Mesendoderm (in vitro differentiated cells): ENCODE data around the gene ARRDC4.

ENCODE experiments used
- DNase-seq: peaks from one replicate; pipeline ENCODE4 v3.0.0; 2013
- H2AK5ac ChIP-seq: 2 replicates; pipeline ENCODE4 v1.6.1; 2013; ENCODE audit warnings: low read length, inconsistent platforms
- H2BK120ac ChIP-seq: 2 replicates; pipeline ENCODE4 v1.6.1; 2013; ENCODE audit warnings: low read depth, mild to moderate bottlenecking, low read length, moderate library complexity, mixed read lengths
- H2BK15ac ChIP-seq: replicated peaks from 2 replicates; pipeline ENCODE4 v1.6.1; 2013; ENCODE audit warnings: low read depth, mild to moderate bottlenecking, moderate library complexity
- H2BK5ac ChIP-seq: 2 replicates; pipeline ENCODE4 v1.6.1; 2013; ENCODE audit warnings: low read length, inconsistent platforms
- H3K18ac ChIP-seq: 2 replicates; pipeline ENCODE4 v1.6.1; 2013; ENCODE audit warnings: mild to moderate bottlenecking, low read length, mixed read lengths
- H3K23ac ChIP-seq: one replicate; pipeline ENCODE4 v1.6.1; 2013; ENCODE audit warnings: low read length
- H3K27ac ChIP-seq: 2 replicates; pipeline ENCODE4 v1.5.1; 2013; ENCODE audit warnings: low read depth, mild to moderate bottlenecking, inconsistent platforms, low read length, moderate library complexity
- H3K27me3 ChIP-seq: 2 replicates; pipeline ENCODE4 v1.6.1; 2013; ENCODE audit warnings: low read length, control low read depth, mild to moderate bottlenecking, inconsistent platforms; ENCODE audit not compliant: insufficient read depth, poor library complexity
- H3K36me3 ChIP-seq: 2 replicates; pipeline ENCODE4 v1.6.1; 2013; ENCODE audit warnings: low read length, inconsistent platforms; ENCODE audit not compliant: control insufficient read depth, insufficient read depth
- H3K4ac ChIP-seq: one replicate; pipeline ENCODE4 v1.6.1; 2013; ENCODE audit warnings: low read depth, mild to moderate bottlenecking, low read length, moderate library complexity
- H3K4me1 ChIP-seq: 2 replicates; pipeline ENCODE4 v1.6.1; 2013; ENCODE audit warnings: low read depth, low read length, inconsistent platforms; ENCODE audit not compliant: control insufficient read depth
- H3K4me2 ChIP-seq: 2 replicates; pipeline ENCODE4 v1.6.1; 2013; ENCODE audit warnings: low read length
- H3K4me3 ChIP-seq: 2 replicates; pipeline ENCODE4 v1.5.1; 2013; ENCODE audit warnings: mild to moderate bottlenecking, low read length
- H3K56ac ChIP-seq: one replicate; pipeline ENCODE4 v1.6.1; 2013; ENCODE audit warnings: low read length
- H3K79me1 ChIP-seq: 2 replicates; pipeline ENCODE4 v1.6.1; 2013; ENCODE audit warnings: low read length, inconsistent platforms
- H3K79me2 ChIP-seq: 2 replicates; pipeline ENCODE4 v1.6.1; 2013; ENCODE audit warnings: mild to moderate bottlenecking, low read length; ENCODE audit not compliant: control insufficient read depth, insufficient read depth
- H3K9ac ChIP-seq: 2 replicates; pipeline ENCODE4 v1.6.1; 2013; ENCODE audit warnings: low read length, inconsistent platforms
- H4K5ac ChIP-seq: one replicate; pipeline ENCODE4 v1.6.1; 2013; ENCODE audit warnings: low read length
- H4K8ac ChIP-seq: one replicate; pipeline ENCODE4 v1.6.1; 2013; ENCODE audit warnings: low read depth, mild to moderate bottlenecking, control low read depth, low read length, moderate library complexity
- WGBS: extraction: QIAGEN DNeasy Blood & Tissue Kit; methylation state at CpG from one replicate; pipeline ENCODE4 v1.1.7; 2013; ENCODE audit warnings: low lambda C conversion rate, missing lambda C conversion rate; ENCODE audit not compliant: insufficient coverage; ENCODE audit errors: extremely low coverage; 5-methylcytosine and 5-hydroxymethylcytosine counted together

Gene ARRDC4

DNA sequence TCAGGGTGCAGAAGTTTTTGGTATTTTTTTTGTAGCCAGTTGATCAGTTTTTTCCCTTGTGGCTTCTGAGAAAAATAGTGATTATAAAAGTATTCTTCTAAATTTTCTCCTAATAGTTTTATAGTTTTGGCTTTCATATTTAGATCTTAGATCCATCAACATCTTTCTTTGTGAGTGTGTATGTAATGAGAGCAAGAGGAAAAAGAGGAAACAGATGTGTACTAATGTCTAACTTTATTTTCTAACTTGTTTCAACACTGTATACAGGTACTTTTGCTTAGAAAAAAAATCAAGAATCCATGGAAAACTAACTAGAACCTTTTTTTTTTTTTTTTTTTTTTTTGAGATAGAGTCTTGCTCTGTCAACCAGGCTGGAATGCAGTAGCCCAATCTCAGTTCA is 53.1 kb downstream of the ARRDC4 start:
- no peaks in the 10 kb centered on the region for H3K36me3 ChIP-seq
- H3K79me2 ChIP-seq, result no peaks in the 10 kb centered on the region
- H3K4ac ChIP-seq, result no peak overlapping the region
- no peak overlapping the region for H2BK120ac ChIP-seq
- no peak overlapping the region for H3K4me3 ChIP-seq
- H2BK5ac ChIP-seq, result no peak overlapping the region
- no peak overlapping the region for H3K23ac ChIP-seq
- H4K5ac ChIP-seq, result no peak overlapping the region
- no peak overlapping the region for H3K56ac ChIP-seq
- H2AK5ac ChIP-seq, result no peak overlapping the region
- H3K4me1 ChIP-seq, result no peaks in the 10 kb centered on the region
- no peak overlapping the region for H2BK15ac ChIP-seq
- no peak overlapping the region for H4K8ac ChIP-seq
- H3K18ac ChIP-seq, result no peak overlapping the region
- H3K27ac ChIP-seq, result no peak overlapping the region
- H3K4me2 ChIP-seq, result no peak overlapping the region
- H3K27me3 ChIP-seq, result no peaks in the 10 kb centered on the region
- H3K9ac ChIP-seq, result no peak overlapping the region
- H3K79me1 ChIP-seq, result no peaks in the 10 kb centered on the region
- DNase-seq, result no peak

DNA sequence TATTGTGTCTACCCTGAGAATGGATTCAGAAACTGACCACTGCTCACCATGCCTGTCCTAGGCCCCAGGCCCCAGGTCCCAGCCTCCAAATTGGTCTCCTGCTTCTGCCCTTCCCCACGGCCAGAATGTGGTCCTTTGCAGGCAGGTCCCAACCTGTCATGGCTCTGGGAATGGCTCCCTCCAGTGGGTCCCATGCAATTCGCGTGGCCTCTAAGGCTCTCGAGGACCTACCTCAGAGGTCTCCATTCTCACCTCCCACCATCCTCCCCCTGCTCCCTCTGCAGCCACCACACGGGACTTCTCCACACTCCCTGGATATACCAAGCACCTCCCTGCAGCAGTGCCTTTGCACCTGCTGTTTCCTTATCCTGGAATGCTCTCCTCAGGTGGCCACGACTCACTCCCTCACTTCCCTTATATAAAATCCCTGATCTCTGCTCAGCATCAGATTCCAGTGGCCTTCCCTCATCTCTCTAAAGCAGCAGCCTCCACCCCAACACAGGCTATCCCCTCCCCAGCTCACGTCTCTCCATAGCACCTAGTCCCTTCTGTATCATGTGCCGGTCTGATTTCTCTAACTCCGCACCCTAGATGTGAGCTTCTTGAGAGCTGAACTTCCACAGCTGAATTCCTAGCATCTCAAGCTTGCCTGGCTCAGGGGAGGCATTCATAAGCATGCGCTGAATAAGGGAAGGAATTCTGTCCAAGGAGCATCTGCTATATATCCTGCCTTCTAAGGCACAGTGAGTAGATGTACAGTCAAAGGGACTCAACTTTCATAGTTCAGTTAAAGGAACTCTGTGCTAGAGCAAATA is 56.9 kb downstream of the ARRDC4 start:
- H3K4me1 ChIP-seq, result no peaks in the 10 kb centered on the region
- H3K79me2 ChIP-seq, result no peaks in the 10 kb centered on the region
- no peak overlapping the region for H2BK120ac ChIP-seq
- H4K8ac ChIP-seq, result no peak overlapping the region
- no peak overlapping the region for H3K56ac ChIP-seq
- H3K18ac ChIP-seq, result no peak overlapping the region
- H3K9ac ChIP-seq, result no peak overlapping the region
- H2BK15ac ChIP-seq, result no peak overlapping the region
- no peaks in the 10 kb centered on the region for H3K79me1 ChIP-seq
- no peak overlapping the region for H2BK5ac ChIP-seq
- no peaks in the 10 kb centered on the region for H3K27me3 ChIP-seq
- no peak overlapping the region for H3K4me3 ChIP-seq
- no peaks in the 10 kb centered on the region for H3K36me3 ChIP-seq
- H3K4me2 ChIP-seq, result no peak overlapping the region
- no peak overlapping the region for H3K23ac ChIP-seq
- H3K27ac ChIP-seq, result no peak overlapping the region
- WGBS, result no CpG with 5 or more reads among the region's 10 CpGs
- peak; percentile 10 for DNase-seq
- no peak overlapping the region for H2AK5ac ChIP-seq
- H4K5ac ChIP-seq, result no peak overlapping the region
- H3K4ac ChIP-seq, result no peak overlapping the region

DNA sequence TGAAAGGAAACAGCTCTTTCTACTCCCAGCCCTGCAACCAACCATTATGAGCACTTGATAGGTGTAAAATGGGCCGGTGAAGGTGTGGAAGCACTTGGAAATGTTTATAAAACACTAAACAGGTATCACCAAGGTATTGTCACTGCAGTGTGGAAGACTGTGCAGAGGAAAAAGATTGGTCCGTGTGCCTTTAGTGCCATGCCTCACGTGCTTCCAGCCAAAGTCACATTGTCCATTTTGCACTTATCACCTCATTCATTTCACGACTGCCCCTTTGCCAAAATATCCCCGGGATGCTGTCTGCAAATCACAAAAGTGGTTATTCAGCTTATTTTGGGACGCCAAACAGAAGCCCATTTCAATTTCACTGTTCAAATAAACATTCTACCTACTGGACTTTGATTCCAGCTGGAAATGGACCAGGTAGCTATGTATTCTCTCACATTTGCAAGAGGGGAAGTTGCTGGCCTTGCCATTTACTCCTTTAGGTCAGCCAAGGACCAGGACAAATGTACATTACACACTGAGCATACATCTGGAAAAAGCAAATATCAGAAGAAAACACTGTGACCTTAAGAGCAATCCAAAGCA is 58.4 kb downstream of the ARRDC4 start:
- no peak overlapping the region for H2BK120ac ChIP-seq
- H3K4me3 ChIP-seq, result no peak overlapping the region
- H2BK5ac ChIP-seq, result no peak overlapping the region
- H3K56ac ChIP-seq, result no peak overlapping the region
- H3K36me3 ChIP-seq, result no peaks in the 10 kb centered on the region
- WGBS, result no CpG with 5 or more reads among the region's 6 CpGs
- H3K27ac ChIP-seq, result no peak overlapping the region
- H3K4me1 ChIP-seq, result no peaks in the 10 kb centered on the region
- no peak overlapping the region for H2AK5ac ChIP-seq
- H3K4ac ChIP-seq, result no peak overlapping the region
- H2BK15ac ChIP-seq, result no peak overlapping the region
- no peak overlapping the region for H3K23ac ChIP-seq
- H4K5ac ChIP-seq, result no peak overlapping the region
- no peak overlapping the region for H4K8ac ChIP-seq
- DNase-seq, result no peak
- no peak overlapping the region for H3K4me2 ChIP-seq
- no peaks in the 10 kb centered on the region for H3K79me2 ChIP-seq
- no peak overlapping the region for H3K9ac ChIP-seq
- no peaks in the 10 kb centered on the region for H3K79me1 ChIP-seq
- no peak overlapping the region for H3K18ac ChIP-seq
- no peaks in the 10 kb centered on the region for H3K27me3 ChIP-seq
